Stimulated activated CD4-positive, alpha-beta T cell treated with anti-CD3 and anti-CD28 coated beads, Interleukin-1b, Interleukin-23, amount 100 ng/mL, for 4 hours (primary cell): Measurements from ENCODE around the gene FARS2.

ENCODE experiments used
- DNase-seq, 2 donors: peaks; one replicate each; pipeline ENCODE4 v3.0.0-alpha.2; 2020; ENCODE audit warnings: low read depth in 2 of 2

Gene FARS2

GRCh38 chr6:5249451-5250122 is 11.7 kb upstream of the FARS2 start:
- DNase-seq = no peak

GRCh38 chr6:5250451-5250850 is 10.9 kb upstream of the FARS2 start:
- no peak for DNase-seq

GRCh38 chr6:5250911-5251310 is 10.4 kb upstream of the FARS2 start:
- no peak for DNase-seq

DNA sequence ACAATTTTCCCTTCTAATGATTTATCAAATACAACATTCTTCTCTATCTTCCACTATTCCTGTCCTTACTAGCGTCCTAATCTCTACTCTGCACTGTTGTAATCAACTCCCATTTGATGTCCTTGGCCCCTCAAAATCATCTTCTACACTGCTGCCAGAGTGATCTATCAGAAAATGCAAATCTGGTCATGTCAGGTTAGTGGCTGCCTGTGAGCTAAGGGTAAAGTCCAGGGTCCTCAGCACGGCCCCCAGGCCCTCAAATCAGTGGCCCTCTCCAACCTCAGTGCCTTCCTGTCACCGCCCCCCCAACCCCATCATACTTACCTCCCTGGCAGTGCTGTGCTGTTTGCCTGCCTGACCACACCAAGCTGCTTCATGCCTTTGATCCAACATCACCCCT is 4.4 kb upstream of the FARS2 start:
- no peak for DNase-seq

GRCh38 chr6:5257400-5257799 is 3.9 kb upstream of the FARS2 start:
- no peak for DNase-seq

- no peak for DNase-seq
Measured at GRCh38 chr6:5259428-5259827, 1.9 kb upstream of the FARS2 start.

GRCh38 chr6:5260111-5260620 is 1.1 kb upstream of the FARS2 start:
- DNase-seq = peak; percentile 51 to 60

GRCh38 chr6:5261545-5262109 is 314 bp downstream of the FARS2 start:
- no peak for DNase-seq

GRCh38 chr6:5266423-5266822 is 5.1 kb downstream of the FARS2 start:
- no peak for DNase-seq

DNA sequence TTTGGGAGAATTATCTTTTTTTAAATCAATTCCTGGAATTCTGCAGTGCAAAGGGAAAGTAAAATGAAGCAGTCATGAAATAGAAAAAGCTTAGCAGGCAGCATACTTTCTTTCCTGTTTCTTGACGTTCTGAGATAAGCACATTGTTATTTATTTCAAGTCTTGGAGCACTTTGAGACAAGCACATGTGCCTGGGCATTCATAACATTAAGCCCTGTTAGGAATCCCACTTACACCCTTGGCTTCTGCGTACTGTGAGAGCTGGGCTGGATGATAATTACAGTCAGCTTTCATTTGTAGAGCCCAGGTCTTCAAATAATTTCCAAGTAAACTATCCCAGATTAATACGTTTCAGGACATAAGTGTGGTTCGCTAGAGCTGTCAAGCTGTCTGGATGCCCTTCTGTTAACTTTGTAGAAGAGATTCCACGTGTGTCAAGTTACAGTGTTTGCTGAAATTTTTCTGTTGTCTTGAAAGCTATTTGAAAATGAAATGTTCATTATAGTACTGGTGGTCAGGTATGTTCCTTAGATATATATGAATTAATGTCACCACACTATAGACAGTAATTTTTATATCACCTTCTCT is 8.9 kb downstream of the FARS2 start:
- no peak for DNase-seq

GRCh38 chr6:5271926-5272325 is 10.6 kb downstream of the FARS2 start:
- DNase-seq = no peak

- DNase-seq = no peak
Measured at GRCh38 chr6:5274231-5274630, 12.9 kb downstream of the FARS2 start.

DNA sequence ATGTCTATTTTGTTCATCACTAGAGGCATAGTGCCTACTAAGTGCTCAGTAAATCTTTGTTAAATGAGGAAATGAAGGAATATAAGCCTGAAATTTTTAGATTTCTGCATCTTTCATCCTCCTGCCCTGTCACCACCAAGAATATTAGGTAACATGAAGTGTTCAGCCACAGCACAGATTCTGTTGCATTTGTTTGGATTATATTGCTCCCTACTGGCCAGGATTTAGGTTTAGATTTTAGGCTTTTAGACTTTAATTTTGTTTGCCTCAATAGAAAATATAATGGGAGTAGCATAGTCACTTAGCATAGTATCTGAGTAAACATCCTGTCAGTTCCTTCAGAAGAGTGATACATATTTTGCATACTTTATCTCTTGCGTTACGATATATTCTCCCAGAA is 14.2 kb downstream of the FARS2 start:
- DNase-seq = no peak

DNA sequence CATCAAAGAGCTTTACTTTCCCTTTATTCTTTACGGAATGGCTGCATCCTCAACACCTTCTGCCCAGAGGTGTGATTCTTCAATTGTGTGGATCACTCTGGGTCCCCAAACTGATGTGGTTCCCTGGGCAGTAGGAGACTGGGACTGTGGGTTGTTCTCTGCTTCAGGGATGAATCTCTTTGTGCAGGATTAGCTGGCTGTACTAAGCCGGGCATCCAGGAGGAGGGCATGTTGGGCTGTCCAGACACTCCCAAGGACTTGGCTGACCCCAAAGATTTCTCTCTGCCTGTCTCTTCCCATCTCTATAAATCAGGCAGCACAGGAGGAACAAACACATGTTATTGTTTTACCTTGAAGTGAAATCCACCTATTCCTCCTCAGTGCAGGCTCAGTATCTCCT is 15.3 kb downstream of the FARS2 start:
- no peak for DNase-seq

DNA sequence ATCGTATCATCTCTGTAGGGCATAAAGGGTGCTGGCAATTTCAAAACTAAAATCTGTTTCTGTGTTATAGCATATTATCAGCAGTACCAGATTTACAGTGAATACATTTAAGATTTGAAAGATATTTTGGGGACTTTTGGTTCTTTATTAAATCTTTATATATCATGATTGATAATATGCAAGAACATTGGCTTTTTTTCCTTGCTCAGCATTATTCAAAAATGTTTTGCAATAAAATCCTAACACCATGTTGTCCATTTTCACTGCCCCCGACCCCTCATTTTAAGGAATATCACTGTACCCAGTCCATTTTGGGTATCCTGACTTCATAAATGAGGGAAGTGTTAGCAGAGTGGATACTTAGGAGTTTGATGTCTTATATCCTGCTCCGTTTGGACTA is 16.3 kb downstream of the FARS2 start:
- DNase-seq = no peak

GRCh38 chr6:5278047-5278446 is 16.7 kb downstream of the FARS2 start:
- DNase-seq = no peak

GRCh38 chr6:5278565-5279120 is 17.3 kb downstream of the FARS2 start:
- no peak for DNase-seq

- no peak for DNase-seq
Measured at GRCh38 chr6:5279891-5280338, 18.6 kb downstream of the FARS2 start.

DNA sequence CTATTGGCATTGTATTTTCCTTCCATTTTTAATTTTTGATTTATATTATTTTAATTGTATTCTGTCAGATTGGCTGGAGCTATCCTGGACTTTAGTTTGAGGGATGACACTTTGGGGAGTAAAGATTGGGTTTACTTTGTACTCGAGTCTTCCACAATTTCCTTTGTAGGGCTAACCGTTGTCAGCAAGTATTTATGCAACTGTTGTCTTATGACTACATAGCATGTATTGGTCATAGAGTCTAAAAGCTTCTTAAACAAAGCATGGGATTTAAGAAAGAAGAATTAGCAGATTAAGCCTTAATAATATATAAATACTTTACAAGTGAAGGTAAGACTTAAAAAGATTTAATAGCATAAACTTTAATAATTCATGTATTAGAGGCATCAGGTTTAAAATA is 19.6 kb downstream of the FARS2 start:
- DNase-seq = no peak

DNA sequence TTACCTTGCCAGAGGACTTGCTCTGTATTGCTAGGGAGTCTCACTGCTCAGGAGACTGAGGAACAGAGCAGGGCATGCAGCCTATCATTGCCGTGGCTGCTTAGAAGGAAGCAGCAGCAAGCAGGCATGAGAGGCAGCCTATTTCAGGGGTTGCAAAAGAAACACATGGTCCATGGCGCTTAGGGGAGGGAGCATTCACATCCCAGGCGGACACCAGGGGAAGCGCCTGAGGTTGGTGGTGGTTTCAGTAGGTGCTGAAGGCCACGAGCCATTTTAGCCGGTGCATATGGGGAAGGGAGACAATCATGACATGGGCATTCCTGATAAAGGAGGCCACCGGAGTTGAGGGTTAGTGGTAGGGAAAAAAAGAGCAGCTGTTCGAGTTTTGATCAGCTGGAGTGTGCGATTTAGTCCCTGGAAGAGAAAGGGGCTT is 20.9 kb downstream of the FARS2 start:
- no peak for DNase-seq

DNA sequence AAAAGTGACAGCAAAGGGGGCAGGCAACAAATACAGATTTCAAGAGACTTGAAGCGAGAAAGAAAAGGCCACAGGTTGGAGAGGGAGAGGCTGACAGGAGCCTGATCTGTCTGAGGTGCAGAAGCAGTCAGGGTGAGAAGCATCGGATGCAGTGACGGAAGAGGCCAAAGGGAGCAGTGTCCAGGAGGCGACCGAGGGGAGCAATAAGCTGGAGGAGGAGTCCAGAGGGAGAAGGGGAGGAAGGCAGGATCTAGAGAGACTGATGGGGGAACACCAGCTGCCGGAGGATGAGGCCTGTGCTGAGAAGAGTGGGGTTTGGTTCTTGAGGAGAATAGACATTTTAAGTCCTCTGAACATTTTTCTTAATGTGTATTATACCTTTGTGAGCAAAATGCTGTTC is 23.8 kb downstream of the FARS2 start:
- no peak for DNase-seq

DNA sequence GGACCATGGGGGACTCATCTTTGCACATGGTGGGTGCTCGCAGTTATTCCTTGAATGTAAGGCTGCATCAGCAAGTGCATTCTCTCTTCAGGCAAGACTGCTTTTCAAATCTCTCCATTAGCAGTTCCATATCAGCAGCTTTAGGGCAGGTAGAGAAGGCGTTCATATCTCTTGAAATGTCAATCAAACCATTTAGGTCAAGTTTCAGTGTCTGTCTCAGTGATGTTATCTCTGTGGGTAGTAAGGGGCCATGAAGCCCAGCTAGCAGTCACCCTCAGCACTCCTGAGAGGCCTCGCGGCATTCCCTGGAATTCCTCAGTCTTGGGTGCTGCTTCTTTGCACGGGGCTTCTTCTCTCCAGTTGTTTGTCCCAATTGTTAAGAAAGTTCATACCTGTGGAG is 24.2 kb downstream of the FARS2 start:
- DNase-seq = no peak

DNA sequence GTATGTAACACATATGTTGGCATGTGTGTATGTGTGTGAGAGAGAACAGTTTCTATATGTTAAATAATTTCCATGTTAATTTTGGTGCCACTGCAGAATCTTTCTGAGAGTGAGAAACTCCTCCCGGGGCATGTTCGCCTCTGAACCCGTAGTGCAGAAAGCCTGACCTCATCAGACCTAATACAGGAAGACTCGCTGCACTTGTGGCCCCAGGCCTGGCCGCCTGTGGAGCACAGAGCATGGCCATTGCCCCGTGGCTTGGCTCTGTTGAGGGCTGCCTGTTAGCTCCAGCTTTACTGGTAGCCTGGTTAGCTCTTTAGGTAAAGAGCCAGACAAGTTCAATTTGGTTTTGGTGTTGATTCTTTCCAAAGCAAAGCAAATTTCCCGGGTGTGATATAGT is 25.5 kb downstream of the FARS2 start:
- DNase-seq = no peak
